Hematopoietic multipotent progenitor cell treated with erythropoietin and hydrocortisone succinate and interleukin-3 and kit ligand, for 8 days (in vitro differentiated cells): Measurements from ENCODE around the gene REEP5.
"Not testable (repeated sequence)": the region's sequence is repeated elsewhere in the genome, so short reads cannot be mapped to it uniquely, and the experiment has no call there.

Experiments used
- DNase-seq: peaks from one replicate; pipeline ENCODE4 v3.0.0-alpha.2; 2015

Gene REEP5

GRCh38 chr5:112921833-112922817 is at the start of gene REEP5:
Gene REEP5, minus strand, starts transcription at chr5:112922227. Its CDS starts 37 bp downstream, at chr5:112922190.
- peak; percentile 81 for DNase-seq

DNA sequence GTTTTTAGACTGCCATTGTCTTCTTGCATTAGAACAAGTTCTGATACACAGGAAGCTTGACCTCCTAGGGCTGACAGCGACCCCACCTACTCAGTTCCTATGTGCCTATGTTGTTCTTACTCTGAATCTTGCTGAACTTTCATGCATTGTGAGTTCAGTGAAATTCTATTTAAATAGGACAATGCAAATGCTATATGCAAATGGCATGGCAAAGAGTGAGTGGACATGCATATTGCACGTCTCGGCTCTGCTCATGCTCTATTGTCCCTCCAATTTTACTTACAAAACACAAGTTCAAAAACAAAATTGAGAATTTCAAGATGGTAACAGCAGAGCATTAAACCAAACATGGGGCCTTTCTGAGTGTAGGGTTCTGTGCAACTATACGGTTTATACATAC is 49.2 kb upstream of the REEP5 start:
- no peak for DNase-seq

DNA sequence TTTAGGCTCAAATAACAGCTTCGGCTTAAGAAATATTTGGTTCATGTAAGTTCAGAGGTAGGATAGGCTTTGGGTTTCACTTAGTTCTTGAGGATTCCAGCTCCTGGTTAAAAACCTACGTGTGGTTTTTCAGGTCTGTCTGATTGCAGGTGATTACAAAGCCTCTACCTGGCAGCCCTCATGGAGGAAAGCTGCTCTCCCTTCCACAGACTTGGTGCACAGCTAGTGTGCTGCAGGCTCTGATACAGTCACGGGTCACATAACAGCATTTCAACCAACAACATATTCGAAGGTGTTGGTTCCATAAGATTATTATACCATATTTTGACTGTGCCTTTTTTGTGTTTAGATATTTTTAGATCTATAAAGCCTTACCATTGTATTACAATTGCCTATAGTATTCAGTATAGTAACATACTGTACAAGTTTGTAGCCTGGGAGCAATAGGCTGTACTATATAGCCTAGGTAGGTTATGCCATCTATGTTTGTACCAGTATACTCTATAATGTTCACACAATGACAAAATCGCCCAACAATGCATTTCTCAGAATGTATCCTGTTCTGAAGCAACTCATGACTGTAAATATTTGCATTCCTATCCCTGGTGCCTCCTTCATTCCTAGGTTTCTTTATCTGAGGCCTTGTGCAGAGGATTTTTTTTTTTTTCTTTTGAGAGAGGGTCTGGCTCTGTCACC is 46.5 kb upstream of the REEP5 start:
- DNase-seq, result no peak

DNA sequence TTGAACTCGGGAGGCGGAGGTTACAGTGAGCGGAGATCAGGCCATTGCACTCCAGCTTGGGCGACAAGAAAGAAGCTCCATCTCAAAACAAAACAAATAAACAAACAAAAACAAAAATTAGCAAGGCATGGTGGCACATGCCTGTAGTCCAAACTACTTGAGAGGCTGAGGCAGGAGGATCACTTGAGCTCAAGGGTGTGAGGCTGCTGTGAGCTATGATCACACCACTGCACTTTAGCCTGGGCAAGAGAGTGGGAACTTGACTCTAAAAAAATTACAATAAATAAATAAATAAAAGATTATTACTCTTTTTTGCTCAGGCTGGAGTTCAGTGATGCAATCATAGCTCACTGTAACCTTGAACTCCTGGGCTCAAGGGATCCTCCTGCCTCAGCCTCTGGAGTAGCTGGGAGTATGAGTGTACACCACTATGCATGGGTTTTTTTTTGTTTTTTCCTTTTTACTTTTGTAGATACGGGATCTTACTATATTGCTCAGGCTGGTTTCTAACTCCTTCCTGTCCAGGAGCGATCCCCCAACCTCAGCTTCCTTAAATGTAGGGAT is 45.6 kb upstream of the REEP5 start:
- no peak for DNase-seq

GRCh38 chr5:112965733-112966306 is 43.8 kb upstream of the REEP5 start:
- DNase-seq, result no peak

GRCh38 chr5:112963374-112963733 is 41.3 kb upstream of the REEP5 start:
- not testable (repeated sequence) for DNase-seq

DNA sequence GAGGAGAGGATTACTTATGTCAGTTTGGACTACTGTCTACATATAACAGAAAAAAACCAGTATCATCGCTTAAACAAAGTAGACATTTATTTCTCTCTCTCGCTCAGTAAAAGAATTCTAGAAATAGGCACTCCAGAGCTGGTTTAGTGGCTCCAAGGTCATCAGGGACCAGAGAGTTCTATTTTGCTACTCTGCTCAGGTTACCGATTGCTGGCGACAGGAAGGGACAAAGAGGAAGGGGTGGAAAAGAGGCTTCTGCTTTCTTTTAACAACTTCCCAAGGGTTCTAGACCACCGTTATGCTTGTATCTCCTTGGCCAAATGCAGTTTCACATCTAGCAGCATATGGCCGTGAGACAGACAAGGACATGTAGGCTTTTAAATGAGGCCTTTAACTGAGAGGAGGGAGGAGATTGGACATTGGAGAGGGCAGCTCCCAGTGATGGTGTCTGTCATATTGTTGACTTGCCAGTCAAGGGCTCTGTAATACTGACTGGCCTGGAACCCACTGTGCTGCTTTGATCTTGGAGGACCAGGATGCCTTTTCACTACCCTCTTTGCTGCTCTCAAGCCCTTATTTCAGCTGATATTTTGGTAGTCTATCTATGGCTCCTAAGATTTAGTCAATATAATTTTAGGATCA is 39.0 kb upstream of the REEP5 start:
- no peak for DNase-seq

GRCh38 chr5:112960315-112960714 is 38.3 kb upstream of the REEP5 start:
- DNase-seq, result no peak

- DNase-seq, result not testable (repeated sequence)
Measured at GRCh38 chr5:112959872-112960271, 37.8 kb upstream of the REEP5 start.

GRCh38 chr5:112958093-112959088 is 36.4 kb upstream of the REEP5 start:
- peak; percentile 39 for DNase-seq

GRCh38 chr5:112957036-112957808 is 35.2 kb upstream of the REEP5 start:
- no peak for DNase-seq

GRCh38 chr5:112956606-112957005 is 34.6 kb upstream of the REEP5 start:
- DNase-seq, result no peak

DNA sequence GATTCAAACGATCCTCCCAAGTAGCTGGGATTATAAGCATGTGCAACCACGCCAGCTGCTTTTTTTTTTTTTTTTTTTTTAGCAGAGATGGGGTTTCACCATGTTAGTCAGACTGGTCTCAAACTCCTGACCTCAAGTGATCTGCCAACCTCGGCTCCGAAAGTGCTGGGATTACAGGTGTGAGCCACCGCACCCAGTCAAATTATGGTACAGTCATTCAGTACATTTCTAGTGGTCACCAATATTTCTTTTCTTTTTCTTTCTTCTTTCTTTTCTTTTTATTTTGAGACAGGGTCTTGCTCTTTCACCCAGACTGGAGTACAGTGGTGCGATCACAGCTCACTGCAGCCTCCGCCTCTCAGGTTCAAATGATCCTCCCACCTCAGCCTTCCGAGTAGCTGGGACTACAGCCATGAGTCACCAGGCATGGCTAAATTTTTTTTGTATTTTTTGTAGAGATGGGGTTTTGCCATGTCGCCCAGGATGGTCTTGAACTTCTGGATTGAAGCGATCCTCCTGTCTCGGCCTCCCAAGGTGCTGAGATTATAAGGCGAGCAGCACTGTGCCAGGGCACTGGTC is 29.2 kb upstream of the REEP5 start:
- DNase-seq, result no peak

DNA sequence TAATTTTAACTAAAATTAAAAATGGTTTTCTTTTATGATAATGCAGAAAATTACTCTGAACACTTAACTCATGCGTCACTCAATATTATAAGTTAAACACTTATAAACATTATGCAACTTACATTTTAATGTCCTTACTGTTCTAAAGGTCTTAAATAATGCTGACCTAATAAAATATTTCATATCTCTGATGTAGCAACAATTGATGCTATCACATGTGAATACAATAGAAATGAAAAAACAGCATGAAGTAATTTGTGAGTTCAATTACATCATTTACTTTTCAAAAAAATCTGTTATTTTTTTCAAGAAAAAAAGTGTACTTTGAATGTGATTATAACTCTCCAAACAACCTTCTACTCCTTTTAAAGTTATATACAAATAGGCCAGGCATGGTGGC is 26.4 kb upstream of the REEP5 start:
- DNase-seq, result no peak

DNA sequence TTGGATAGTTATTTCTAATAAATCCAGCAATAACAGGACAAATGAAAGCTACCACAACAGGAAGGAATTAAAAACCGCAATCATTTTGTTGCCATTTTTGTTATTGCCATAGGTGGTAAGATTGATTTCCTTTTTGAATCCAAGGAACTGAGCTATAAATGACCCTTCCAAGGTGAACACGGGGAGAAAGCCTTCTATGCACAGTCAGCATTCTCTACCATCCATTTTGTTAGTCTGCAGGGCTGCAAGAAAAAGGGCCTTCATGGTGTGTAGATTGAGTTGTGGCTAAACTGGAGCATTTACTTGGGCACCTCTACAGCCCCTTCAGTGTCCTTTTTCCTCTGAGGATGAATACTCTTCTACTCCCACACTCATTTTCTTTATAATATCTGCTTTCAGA is 18.6 kb upstream of the REEP5 start:
- DNase-seq, result no peak

DNA sequence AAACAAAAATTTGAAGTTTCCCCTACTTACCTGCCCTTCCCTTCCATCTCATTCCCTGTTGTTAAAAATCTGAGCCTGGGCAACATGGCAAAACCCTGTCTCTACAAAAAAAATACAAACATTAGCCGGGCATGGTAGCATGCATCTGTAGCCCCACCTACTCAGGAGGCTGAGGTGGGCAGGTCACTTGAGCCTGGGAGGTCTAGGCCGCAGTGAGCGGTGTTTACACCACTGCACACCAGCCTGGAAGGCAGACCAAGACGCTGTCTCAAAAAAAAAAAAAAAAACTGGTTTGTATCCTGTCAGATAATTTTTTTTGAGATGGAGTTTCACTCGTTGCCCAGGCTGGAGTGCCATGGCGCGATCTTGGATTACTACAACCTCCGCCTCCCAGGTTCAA is 16.3 kb upstream of the REEP5 start:
- DNase-seq, result no peak

- DNase-seq, result no peak
Measured at GRCh38 chr5:112935675-112936074, 13.6 kb upstream of the REEP5 start.

DNA sequence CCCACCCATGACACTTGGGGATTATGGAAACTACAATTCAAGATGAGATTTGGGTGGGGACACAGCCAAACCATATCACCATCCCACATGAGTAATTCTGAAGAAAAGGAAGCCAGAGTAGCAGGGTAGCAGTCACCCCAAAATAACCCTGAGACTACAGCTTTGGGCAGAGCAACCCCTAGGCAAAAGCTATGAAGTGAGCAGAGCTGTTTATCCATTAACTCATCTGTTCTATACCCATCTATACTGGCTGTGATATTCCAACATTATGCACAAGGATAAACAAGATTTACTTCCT is 12.3 kb upstream of the REEP5 start:
- no peak for DNase-seq

DNA sequence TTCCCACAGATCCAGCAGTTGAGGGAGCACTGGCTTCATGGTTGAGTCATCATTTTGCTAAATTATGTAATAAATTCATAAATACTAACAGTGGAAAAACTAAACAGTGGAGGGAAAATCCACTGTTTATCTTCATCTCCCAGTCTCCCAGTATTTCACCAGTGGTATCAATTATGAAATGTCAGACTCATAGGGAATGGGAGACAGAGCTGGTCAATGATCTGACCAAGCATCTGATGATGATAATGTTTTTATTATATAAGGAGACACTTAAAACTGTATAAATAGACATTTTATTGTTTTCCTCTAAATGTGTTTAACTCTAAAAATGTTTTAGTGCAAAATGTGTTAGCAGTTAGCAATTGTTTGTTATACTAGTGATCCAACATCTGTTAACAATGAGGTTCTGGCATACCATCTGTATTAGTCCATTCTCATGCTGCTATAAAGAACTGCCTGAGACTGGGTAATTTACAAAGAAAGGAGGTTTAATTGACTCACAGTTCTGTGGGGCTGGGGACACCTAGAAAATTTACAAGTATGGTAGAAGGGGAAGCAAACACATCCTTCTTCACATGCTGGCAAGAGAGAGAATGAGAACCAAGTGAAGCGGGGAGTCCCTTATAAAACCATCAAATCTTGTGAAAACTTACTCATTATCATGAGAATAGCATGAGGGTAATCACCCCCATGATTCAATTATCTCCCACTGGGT is 11.8 kb upstream of the REEP5 start:
- no peak for DNase-seq

GRCh38 chr5:112933105-112933504 is 11.1 kb upstream of the REEP5 start:
- DNase-seq, result no peak
